ENCODE data around the gene CAPN3. TPM values are rescaled to one million over a fixed set of nuclear protein-coding genes. Genes with fewer than 3 reads are reported as not detected.

Gene CAPN3
- total RNA-seq, 1 donor from 2014 or later, result 23.8 TPM

DNA sequence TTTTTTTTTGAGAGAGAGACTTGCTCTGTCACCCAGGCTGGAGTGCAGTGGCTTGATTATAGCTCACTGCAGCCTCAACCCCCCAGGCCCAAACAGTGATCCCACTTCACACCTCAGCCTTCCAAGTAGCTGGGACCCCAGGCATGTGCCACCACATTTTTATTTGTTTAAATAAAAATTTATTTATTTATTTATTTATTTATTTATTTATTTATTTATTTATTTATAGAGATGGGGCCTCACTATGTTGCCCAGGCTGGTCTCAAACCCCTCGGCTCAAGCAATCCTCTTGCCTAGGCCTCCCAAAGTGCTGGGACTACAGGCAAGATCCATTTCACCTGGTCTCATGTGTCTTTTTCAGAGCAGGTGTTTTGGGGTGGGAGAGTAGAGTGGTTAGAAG, 15.5 kb downstream of the CAPN3 start:
- DNase-seq (no peak), ATAC-seq (ENCODE audit: low read depth) (no peak)
- ChIA-PET POLR2A (interaction anchor here (0.6 kb wide), 1 partner anchor 303 kb away, joined by 4 read pairs; no protein-coding TSS in a partner anchor), CTCF (no interaction called here)
- Mint-ChIP-seq H3K27ac (no peak overlapping the region), H3K4me3 (no peak overlapping the region), H3K9me3 (peaks cover 12% of the 10 kb centered on the region), H3K36me3 (ENCODE audit: low read depth) (peaks cover 21% of the 10 kb centered on the region), H3K27me3 (no peaks in the 10 kb centered on the region), H3K4me1 (no peaks in the 10 kb centered on the region)
- intact Hi-C loops (cut with micrococcal nuclease), result no loop called here
- TF ChIP-seq, protein P1, sequence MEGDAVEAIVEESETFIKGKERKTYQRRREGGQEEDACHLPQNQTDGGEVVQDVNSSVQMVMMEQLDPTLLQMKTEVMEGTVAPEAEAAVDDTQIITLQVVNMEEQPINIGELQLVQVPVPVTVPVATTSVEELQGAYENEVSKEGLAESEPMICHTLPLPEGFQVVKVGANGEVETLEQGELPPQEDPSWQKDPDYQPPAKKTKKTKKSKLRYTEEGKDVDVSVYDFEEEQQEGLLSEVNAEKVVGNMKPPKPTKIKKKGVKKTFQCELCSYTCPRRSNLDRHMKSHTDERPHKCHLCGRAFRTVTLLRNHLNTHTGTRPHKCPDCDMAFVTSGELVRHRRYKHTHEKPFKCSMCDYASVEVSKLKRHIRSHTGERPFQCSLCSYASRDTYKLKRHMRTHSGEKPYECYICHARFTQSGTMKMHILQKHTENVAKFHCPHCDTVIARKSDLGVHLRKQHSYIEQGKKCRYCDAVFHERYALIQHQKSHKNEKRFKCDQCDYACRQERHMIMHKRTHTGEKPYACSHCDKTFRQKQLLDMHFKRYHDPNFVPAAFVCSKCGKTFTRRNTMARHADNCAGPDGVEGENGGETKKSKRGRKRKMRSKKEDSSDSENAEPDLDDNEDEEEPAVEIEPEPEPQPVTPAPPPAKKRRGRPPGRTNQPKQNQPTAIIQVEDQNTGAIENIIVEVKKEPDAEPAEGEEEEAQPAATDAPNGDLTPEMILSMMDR (IDR thresholded peaks at IDR 0.05), result no peak

DNA sequence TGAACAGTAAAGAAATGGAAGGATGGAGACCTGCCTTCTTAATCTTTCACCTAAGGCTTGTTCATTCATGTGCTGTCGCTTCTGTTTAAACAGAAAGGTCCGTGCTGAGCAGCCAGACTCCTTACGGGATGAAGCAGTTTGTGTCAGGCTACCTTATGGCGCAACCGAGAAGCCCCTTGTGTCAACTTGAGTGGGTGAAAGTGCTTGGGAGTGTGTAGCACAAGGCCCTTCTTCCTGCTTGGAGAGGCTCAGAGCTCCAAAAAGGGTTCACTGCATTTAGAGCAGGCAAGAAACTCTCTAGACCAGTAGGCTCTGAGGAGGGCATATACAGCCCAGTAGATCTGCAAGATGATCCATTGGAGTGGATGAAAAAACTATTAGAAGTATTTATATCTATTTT, 16.0 kb downstream of the CAPN3 start:
- ATAC-seq (ENCODE audit: low read depth), result no peak
- DNase-seq, result no peak
- TF ChIP-seq, protein P1 (IDR thresholded peaks at IDR 0.05), result no peak
- no peak overlapping the region for H3K27ac Mint-ChIP-seq
- ChIA-PET CTCF (no interaction called here), POLR2A (no interaction called here)
- peaks cover 21% of the 10 kb centered on the region for H3K36me3 Mint-ChIP-seq (ENCODE audit: low read depth)
- intact Hi-C loops (cut with micrococcal nuclease), result no loop called here
- H3K4me3 Mint-ChIP-seq, result no peak overlapping the region
- peaks cover 12% of the 10 kb centered on the region for H3K9me3 Mint-ChIP-seq
- no peaks in the 10 kb centered on the region for H3K4me1 Mint-ChIP-seq
- no peaks in the 10 kb centered on the region for H3K27me3 Mint-ChIP-seq

DNA sequence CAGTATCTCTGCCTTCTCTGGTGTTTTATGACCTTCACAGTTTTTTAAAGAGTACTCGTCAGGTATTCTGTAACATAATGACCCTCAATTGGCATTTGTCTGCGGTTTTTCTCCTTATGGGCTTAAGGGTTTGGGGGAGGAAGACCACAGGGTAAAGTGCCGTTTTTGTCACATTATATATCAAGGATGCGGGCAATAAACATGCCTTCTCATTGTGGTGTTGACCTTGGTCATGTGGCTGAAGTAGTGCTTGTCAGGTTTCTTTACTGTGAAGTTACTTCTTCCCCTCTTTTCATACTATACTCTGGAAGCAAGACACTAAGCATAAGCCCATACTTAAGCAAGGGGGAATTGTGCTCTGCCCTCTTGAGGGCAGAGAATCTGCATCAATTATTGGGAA, 16.6 kb downstream of the CAPN3 start:
- DNase-seq, result no peak
- ChIA-PET POLR2A (no interaction called here), CTCF (interaction anchor here (1.4 kb wide), 1 partner anchor 9 kb away, joined by 3 read pairs; no protein-coding TSS in a partner anchor)
- TF ChIP-seq, protein P1 (IDR thresholded peaks at IDR 0.05), result no peak
- ATAC-seq (ENCODE audit: low read depth), result no peak
- Mint-ChIP-seq H3K9me3 (peaks cover 12% of the 10 kb centered on the region), H3K27ac (no peak overlapping the region), H3K4me3 (no peak overlapping the region), H3K4me1 (no peaks in the 10 kb centered on the region), H3K27me3 (no peaks in the 10 kb centered on the region), H3K36me3 (ENCODE audit: low read depth) (peaks cover 21% of the 10 kb centered on the region)
- intact Hi-C loops (cut with micrococcal nuclease), result no loop called here

DNA sequence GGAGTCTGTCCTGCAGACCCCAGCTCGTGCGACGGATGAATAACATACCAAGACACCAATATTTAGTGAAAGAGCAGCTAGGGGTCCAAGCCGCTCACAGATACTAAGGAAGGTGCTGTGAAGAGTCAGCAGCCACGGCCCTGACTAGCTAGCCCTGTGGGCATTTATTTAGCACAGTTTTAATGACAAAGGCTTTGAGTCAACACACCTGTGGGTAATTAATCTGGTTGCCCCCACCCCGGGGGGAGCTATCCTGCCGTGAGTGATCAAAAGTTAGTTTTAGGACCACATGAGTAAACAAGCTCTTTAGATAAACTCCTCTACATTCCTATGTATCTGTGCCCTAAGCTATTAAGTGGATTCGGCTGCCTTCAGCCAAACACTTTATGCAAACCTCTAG, 18.7 kb downstream of the CAPN3 start:
- Mint-ChIP-seq H3K9me3 (peaks cover 12% of the 10 kb centered on the region), H3K27me3 (no peaks in the 10 kb centered on the region), H3K36me3 (ENCODE audit: low read depth) (peaks cover 22% of the 10 kb centered on the region), H3K4me1 (no peaks in the 10 kb centered on the region), H3K27ac (no peak overlapping the region), H3K4me3 (no peak overlapping the region)
- DNase-seq (no peak), ATAC-seq (ENCODE audit: low read depth) (no peak)
- TF ChIP-seq, protein P1 (IDR thresholded peaks at IDR 0.05), result no peak
- ChIA-PET POLR2A (interaction anchor here (0.7 kb wide), 1 partner anchor 17 kb away, joined by 3 read pairs; no protein-coding TSS in a partner anchor), CTCF (no interaction called here)
- intact Hi-C loops (cut with micrococcal nuclease), result no loop called here

DNA sequence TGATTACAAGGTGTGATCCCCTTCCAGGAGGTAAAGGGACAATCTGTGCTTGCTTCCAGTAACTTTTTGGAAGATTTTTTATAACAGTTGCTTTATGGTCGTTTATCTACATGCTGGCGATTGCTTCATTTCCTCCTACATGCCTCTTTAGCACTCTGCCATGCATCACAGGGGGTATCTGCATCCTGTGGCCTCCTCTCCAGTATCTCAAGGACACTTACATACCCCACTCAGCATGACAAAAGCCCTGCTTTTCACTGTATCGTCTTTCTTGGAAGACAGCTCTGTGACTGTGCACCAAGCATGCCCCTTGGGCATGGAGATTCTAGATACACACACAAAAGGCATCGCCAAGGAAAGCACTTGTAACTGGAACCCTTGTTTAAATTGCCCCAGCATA, 25.3 kb downstream of the CAPN3 start:
- DNase-seq (no peak), ATAC-seq (ENCODE audit: low read depth) (no peak)
- POLR2A ChIA-PET, result no interaction called here
- H3K4me1 Mint-ChIP-seq, result no peaks in the 10 kb centered on the region
- intact Hi-C loops (cut with micrococcal nuclease), result no loop called here
- H3K36me3 Mint-ChIP-seq (ENCODE audit: low read depth), result peaks cover 50% of the 10 kb centered on the region
- TF ChIP-seq, protein P1 (IDR thresholded peaks at IDR 0.05), result no peak
- no peak overlapping the region for H3K4me3 Mint-ChIP-seq
- no peak overlapping the region for H3K27ac Mint-ChIP-seq
- no peaks in the 10 kb centered on the region for H3K9me3 Mint-ChIP-seq
- CTCF ChIA-PET, result interaction anchor here (0.9 kb wide), 1 partner anchor 8 kb away, joined by 3 read pairs; no protein-coding TSS in a partner anchor
- no peaks in the 10 kb centered on the region for H3K27me3 Mint-ChIP-seq

Data from activated B cell treated with CpG ODN at 0.5 μM for 24 hours (primary cell).